ENCODE data around the gene RAB17.
"Not testable (repeated sequence)": the region's sequence is repeated elsewhere in the genome, so short reads cannot be mapped to it uniquely, and the experiment has no call there.

RAB17 gene

DNA sequence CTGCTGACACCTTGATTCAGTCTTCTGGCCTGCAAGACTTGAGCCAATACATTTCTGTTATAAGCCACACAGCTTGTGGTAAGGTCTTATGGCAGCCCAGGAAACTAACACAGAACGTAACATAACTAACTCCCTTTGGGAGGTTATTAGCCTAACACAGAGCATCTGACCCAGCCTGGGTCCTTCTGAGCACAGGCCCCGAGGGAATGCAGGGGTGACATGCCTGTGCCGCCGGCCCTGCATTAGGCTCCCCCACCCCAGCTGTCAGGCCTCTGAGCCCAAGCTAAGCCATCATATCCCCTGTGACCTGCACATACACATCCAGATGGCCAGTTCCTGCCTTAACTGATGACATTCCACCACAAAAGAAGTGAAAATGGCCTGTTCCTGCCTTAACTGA is 16.0 kb upstream of the RAB17 start:
- H3K27ac ChIP-seq (ENCODE audit: low read depth, low read length); H3K4me1 ChIP-seq (ENCODE audit: control insufficient read depth, insufficient read depth, low read length, unreplicated experiment); H3K27me3 ChIP-seq (ENCODE audit: insufficient read depth, low read length); H3K4me3 ChIP-seq (ENCODE audit: low read depth, low read length); H2AFZ ChIP-seq (ENCODE audit: low read length, unreplicated experiment); H3K79me2 ChIP-seq (ENCODE audit: control insufficient read depth, insufficient read depth, low read length, unreplicated experiment); H3K36me3 ChIP-seq (ENCODE audit: insufficient read depth, low read length): not testable (repeated sequence)

DNA sequence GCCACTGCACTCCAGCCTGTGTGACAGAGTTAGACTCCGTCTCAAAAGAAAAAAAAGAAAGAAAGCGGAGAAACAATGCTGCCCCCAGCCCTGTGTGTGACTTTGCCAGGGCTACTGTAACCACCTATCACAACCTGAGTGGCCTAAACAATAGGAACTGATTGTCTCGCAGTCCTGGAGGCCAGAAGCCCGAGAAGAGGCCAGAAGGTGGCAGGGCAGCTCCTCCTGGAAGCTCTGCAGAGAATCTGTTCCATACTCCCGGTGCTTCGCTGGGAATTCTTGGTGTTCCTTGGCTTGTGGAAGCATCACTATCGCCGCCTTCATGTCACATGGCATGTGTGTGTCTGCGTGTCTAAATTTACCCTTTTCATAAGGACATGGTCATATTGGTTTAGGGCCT is 14.4 kb upstream of the RAB17 start:
- H3K79me2 ChIP-seq (ENCODE audit: control insufficient read depth, insufficient read depth, low read length, unreplicated experiment): no peaks in the 10 kb centered on the region
- H3K27me3 ChIP-seq (ENCODE audit: insufficient read depth, low read length): no peaks in the 10 kb centered on the region
- H3K4me3 ChIP-seq (ENCODE audit: low read depth, low read length): no peak overlapping the region
- H3K36me3 ChIP-seq (ENCODE audit: insufficient read depth, low read length): no peaks in the 10 kb centered on the region
- H3K27ac ChIP-seq (ENCODE audit: low read depth, low read length): no peak overlapping the region
- H3K4me1 ChIP-seq (ENCODE audit: control insufficient read depth, insufficient read depth, low read length, unreplicated experiment): peaks cover 16% of the 10 kb centered on the region
- H2AFZ ChIP-seq (ENCODE audit: low read length, unreplicated experiment): no peak overlapping the region

DNA sequence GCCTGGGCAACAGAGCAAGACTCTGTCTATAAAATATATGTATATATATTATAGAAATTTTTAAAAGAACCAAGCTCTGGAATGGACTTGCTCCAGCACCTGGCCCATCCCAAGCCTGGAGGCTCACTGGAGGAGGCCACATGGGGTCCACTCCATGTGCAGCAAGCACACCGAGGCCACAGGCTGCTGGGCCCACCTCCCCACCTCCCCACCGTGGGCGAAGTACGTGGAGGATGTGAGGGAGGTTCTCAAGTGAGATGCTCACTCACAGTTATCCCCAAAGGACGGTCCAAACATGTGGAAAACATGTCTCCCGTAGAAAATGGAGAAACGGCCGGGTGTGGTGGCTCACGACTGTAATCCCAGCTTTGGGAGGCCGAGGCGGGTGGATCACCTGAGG is 13.9 kb upstream of the RAB17 start:
- no peak overlapping the region for H3K4me3 ChIP-seq (ENCODE audit: low read depth, low read length)
- H2AFZ ChIP-seq (ENCODE audit: low read length, unreplicated experiment): no peak overlapping the region
- H3K27me3 ChIP-seq (ENCODE audit: insufficient read depth, low read length): no peaks in the 10 kb centered on the region
- H3K4me1 ChIP-seq (ENCODE audit: control insufficient read depth, insufficient read depth, low read length, unreplicated experiment): peaks cover 19% of the 10 kb centered on the region
- no peaks in the 10 kb centered on the region for H3K36me3 ChIP-seq (ENCODE audit: insufficient read depth, low read length)
- H3K27ac ChIP-seq (ENCODE audit: low read depth, low read length): peak overlapping the region; percentile 83
- no peaks in the 10 kb centered on the region for H3K79me2 ChIP-seq (ENCODE audit: control insufficient read depth, insufficient read depth, low read length, unreplicated experiment)

DNA sequence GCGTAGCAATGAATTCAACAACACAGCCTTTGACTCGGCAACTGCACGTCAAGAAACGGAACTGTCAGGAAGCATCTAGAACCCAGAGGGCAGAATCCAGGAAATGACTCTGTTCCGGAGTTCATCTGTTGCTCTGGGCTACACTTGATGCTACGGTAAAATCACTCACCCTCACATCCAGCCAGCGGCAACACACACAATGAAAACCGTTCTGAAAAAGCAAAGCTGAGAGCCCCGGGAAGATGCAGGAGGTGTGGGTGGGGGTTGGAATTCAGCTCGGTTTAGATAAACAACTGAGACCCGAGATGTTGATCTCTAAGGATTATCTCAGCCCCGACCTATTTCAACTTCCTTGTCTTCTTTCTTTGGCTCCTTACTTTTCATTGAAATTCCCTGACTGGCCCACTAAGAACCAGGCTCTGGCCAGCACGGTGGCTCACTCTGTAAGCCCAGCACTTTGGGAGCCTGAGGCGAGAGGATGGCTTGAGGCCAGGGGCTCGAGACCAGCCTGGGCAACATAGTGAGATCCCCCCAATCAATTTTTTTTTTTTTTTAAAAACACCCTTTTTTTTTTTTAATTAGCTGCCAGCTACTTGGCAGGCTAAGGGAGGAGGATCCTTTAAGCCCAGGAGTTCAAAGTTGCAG is 13.3 kb upstream of the RAB17 start:
- H2AFZ ChIP-seq (ENCODE audit: low read length, unreplicated experiment): peak overlapping the region; percentile 97
- peak overlapping the region; percentile 40 for H3K4me3 ChIP-seq (ENCODE audit: low read depth, low read length)
- peaks cover 19% of the 10 kb centered on the region for H3K4me1 ChIP-seq (ENCODE audit: control insufficient read depth, insufficient read depth, low read length, unreplicated experiment)
- no peaks in the 10 kb centered on the region for H3K27me3 ChIP-seq (ENCODE audit: insufficient read depth, low read length)
- peak overlapping the region; percentile 83 for H3K27ac ChIP-seq (ENCODE audit: low read depth, low read length)
- H3K79me2 ChIP-seq (ENCODE audit: control insufficient read depth, insufficient read depth, low read length, unreplicated experiment): no peaks in the 10 kb centered on the region
- no peaks in the 10 kb centered on the region for H3K36me3 ChIP-seq (ENCODE audit: insufficient read depth, low read length)

DNA sequence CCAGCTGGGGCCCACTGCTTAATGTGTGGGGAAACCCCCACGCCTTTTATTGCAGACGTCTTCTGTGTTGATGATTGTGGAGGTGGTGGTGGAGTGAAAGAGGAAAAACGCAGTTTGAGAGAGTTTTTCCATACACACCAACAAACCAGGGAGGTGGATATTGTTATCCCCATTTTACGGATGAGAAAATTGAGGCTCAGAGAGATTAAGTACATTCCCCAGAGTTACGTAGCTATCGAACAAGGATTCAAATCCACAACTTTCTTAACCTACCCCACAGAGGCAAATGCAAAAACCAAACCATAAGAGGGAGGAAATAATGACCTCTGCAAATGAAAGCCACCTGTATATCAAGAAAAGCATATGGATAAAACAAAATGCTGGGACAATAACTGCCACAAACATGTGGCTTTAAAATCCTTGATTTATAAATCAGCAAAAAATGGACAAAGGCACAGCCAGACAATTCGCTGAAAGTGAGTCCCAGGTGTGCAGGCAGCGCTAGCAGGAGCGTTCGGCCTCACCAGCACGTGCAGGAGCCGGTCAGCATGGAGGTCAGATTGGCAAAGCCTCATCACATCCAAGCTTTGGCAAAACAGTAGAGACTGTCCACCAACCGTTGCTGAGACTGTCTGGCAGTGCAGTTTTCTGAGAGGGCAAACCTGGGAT is 12.6 kb upstream of the RAB17 start:
- H3K4me1 ChIP-seq (ENCODE audit: control insufficient read depth, insufficient read depth, low read length, unreplicated experiment): peaks cover 19% of the 10 kb centered on the region
- H3K79me2 ChIP-seq (ENCODE audit: control insufficient read depth, insufficient read depth, low read length, unreplicated experiment): no peaks in the 10 kb centered on the region
- peak overlapping the region; percentile 83 for H3K27ac ChIP-seq (ENCODE audit: low read depth, low read length)
- no peaks in the 10 kb centered on the region for H3K36me3 ChIP-seq (ENCODE audit: insufficient read depth, low read length)
- no peak overlapping the region for H3K4me3 ChIP-seq (ENCODE audit: low read depth, low read length)
- H2AFZ ChIP-seq (ENCODE audit: low read length, unreplicated experiment): peak overlapping the region; percentile 97
- H3K27me3 ChIP-seq (ENCODE audit: insufficient read depth, low read length): no peaks in the 10 kb centered on the region

DNA sequence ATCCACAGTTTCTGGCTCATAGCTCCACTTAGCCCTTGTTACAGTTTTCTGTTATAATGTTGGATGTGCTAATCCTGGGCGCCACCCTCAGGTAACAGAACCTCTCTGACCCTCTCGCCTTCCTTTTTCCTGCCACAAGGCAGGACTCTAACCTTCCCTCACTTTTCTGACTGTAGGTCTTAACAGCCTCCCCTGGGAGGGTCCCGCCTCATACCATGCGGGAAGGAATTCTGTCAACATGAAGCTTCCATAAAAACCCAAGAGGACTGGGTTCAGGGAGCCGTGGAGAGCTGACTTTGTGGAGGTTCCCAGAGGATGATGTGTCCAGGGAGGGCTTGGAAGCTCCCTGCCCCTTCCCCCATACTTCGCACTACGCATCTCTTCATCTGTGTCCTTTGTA is 11.9 kb upstream of the RAB17 start:
- H3K79me2 ChIP-seq (ENCODE audit: control insufficient read depth, insufficient read depth, low read length, unreplicated experiment): no peaks in the 10 kb centered on the region
- H3K27ac ChIP-seq (ENCODE audit: low read depth, low read length): no peak overlapping the region
- no peaks in the 10 kb centered on the region for H3K36me3 ChIP-seq (ENCODE audit: insufficient read depth, low read length)
- H3K4me1 ChIP-seq (ENCODE audit: control insufficient read depth, insufficient read depth, low read length, unreplicated experiment): peaks cover 19% of the 10 kb centered on the region
- no peak overlapping the region for H3K4me3 ChIP-seq (ENCODE audit: low read depth, low read length)
- H2AFZ ChIP-seq (ENCODE audit: low read length, unreplicated experiment): no peak overlapping the region
- H3K27me3 ChIP-seq (ENCODE audit: insufficient read depth, low read length): no peaks in the 10 kb centered on the region

DNA sequence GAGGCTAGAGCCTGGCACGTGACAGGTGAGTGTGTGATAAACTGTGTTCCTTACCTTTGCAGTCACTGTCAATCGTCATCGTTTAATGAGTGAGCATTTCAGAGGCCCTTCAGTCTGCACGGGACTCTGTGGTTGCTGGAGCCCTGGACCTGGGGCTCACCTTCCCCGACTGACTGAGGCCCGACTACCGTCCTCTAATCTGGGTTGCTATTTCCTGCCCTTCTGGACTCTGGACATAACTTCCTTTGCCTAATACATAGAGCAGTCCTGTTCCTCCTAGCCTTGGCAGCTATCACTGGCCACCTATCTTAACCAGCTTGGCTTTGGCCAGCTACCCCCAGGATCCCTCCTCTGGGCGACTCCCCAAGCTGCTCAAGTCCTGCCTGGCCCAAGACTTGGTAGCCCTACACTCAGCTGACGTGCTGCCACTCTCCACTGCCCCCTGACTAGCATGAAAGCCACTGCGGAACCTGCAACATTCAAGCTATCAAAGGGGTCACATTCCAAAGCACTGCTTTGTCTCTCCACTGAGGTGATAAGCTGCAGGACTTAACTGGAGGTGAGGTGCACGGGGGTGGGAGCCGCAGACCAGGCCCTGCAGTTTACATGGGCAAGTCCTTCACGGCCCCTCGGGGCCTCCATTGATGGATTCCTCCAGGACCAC is 11.1 kb upstream of the RAB17 start:
- H3K79me2 ChIP-seq (ENCODE audit: control insufficient read depth, insufficient read depth, low read length, unreplicated experiment): no peaks in the 10 kb centered on the region
- H3K4me1 ChIP-seq (ENCODE audit: control insufficient read depth, insufficient read depth, low read length, unreplicated experiment): peaks cover 19% of the 10 kb centered on the region
- no peaks in the 10 kb centered on the region for H3K36me3 ChIP-seq (ENCODE audit: insufficient read depth, low read length)
- H3K27me3 ChIP-seq (ENCODE audit: insufficient read depth, low read length): no peaks in the 10 kb centered on the region
- H3K4me3 ChIP-seq (ENCODE audit: low read depth, low read length): no peak overlapping the region
- H3K27ac ChIP-seq (ENCODE audit: low read depth, low read length): no peak overlapping the region
- no peak overlapping the region for H2AFZ ChIP-seq (ENCODE audit: low read length, unreplicated experiment)

DNA sequence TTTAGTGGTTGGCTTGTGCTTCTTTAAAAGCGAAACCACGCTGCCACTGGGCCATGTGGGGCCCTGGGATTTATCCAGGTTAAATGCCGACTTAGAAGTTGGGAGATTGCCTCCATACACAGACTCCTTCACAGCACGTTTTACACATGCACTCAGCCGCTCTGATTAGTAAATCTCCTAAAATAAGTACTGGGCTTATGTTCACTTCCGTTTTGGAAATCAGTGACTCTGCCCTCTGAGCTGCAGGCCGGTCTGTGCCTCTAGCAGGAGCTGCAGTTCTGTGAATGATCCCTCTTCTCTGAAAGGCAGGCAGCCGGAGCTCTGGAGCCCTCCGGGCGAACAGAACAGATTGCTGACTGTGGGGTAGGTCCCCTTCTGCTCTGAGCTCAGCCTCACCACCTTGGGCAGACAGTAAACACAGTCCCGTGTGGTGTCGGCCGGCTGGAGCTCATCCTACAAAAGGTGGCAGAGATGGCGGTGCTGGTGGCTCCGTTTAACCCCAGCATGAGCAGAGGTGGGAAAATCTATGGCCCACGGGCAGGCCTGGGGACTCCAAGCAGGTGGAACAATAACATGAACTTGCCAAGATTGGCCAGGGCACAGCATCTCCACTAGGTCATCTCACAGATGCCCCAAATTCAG is 9.8 kb upstream of the RAB17 start:
- Histone ChIP-seq H3K27ac (ENCODE audit: low read depth, low read length) (no peak overlapping the region), H3K27me3 (ENCODE audit: insufficient read depth, low read length) (no peaks in the 10 kb centered on the region), H3K79me2 (ENCODE audit: control insufficient read depth, insufficient read depth, low read length, unreplicated experiment) (no peaks in the 10 kb centered on the region), H2AFZ (ENCODE audit: low read length, unreplicated experiment) (peak overlapping the region; percentile 99), H3K4me3 (ENCODE audit: low read depth, low read length) (peak overlapping the region; percentile 53), H3K36me3 (ENCODE audit: insufficient read depth, low read length) (no peaks in the 10 kb centered on the region), H3K4me1 (ENCODE audit: control insufficient read depth, insufficient read depth, low read length, unreplicated experiment) (peaks cover 19% of the 10 kb centered on the region)

DNA sequence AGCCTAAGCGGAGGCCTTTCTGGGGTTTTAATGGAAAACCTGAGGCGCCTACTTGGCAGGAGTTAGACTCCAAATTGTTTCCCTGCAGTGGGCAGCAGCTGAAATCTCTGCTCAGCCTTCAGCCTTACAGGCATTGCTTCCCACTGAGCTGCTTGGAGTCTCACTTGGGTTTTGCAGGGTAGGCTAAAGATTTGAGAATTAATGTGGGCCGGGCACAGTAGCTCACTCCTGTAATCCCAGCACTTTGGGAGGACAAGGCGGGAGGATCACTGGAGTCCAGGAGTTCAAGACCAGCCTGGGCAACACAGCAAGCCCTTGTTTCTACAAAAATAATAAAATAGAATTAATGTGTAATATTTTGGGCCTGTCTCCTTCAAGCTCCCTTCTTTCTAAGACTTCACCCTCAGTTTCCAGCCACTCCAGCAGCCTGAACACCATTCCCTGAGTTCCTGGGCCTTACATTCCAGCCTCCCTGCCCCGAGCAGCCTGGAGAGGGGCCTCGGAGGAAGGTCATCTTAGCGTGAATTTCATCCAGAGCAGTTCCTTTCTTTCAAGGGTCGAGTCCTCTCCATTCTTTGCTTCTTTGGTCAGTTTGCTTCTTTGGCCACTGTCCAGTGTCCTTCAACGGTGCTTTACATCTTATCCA is 9.1 kb upstream of the RAB17 start:
- peak overlapping the region; percentile 53 for H3K4me3 ChIP-seq (ENCODE audit: low read depth, low read length)
- peak overlapping the region; percentile 99 for H2AFZ ChIP-seq (ENCODE audit: low read length, unreplicated experiment)
- H3K36me3 ChIP-seq (ENCODE audit: insufficient read depth, low read length): no peaks in the 10 kb centered on the region
- H3K79me2 ChIP-seq (ENCODE audit: control insufficient read depth, insufficient read depth, low read length, unreplicated experiment): no peaks in the 10 kb centered on the region
- H3K4me1 ChIP-seq (ENCODE audit: control insufficient read depth, insufficient read depth, low read length, unreplicated experiment): peaks cover 19% of the 10 kb centered on the region
- no peak overlapping the region for H3K27ac ChIP-seq (ENCODE audit: low read depth, low read length)
- H3K27me3 ChIP-seq (ENCODE audit: insufficient read depth, low read length): no peaks in the 10 kb centered on the region

DNA sequence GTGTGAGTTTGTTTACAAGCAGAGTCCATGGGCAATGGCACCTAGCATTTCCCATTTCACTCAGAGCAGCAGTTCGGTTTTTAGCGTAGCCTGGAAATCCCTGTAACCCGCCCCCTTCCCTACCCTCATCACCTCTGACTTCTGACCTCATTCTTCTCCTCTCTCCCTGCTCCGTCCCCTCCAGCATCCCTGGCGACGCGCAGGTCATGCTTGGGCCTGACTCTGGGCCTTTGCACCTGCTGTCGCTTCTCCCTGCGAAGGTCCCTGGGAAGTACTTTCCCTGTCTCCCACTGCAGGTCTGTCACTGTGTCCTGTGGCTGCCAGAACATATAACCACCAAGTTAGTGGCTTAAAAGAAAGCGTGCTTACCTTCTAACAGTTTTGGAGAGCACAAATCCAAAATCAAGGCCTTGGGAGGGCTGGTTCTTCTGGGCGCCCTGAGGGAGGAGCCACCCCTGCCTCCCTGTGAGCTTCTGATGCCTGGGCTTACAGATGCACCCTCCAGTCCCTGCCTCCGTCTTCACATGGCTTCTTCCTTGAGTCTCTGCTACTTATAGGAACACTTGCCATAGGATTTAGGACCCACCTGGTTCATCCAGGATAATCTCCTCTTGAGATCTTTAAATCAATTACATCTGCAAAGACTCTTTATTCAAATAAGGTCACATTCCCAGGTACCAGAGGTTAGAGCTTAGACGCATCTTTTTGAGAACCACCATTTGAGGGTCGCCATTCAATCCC is 8.1 kb upstream of the RAB17 start:
- Histone ChIP-seq H3K36me3 (ENCODE audit: insufficient read depth, low read length) (no peaks in the 10 kb centered on the region), H3K79me2 (ENCODE audit: control insufficient read depth, insufficient read depth, low read length, unreplicated experiment) (no peaks in the 10 kb centered on the region), H2AFZ (ENCODE audit: low read length, unreplicated experiment) (no peak overlapping the region), H3K4me1 (ENCODE audit: control insufficient read depth, insufficient read depth, low read length, unreplicated experiment) (peaks cover 16% of the 10 kb centered on the region), H3K27ac (ENCODE audit: low read depth, low read length) (no peak overlapping the region), H3K27me3 (ENCODE audit: insufficient read depth, low read length) (no peaks in the 10 kb centered on the region), H3K4me3 (ENCODE audit: low read depth, low read length) (no peak overlapping the region)
